ENCODE data around the gene NTM.

GRCh38 chr11:131998020-131998419 is 627.6 kb downstream of the NTM start:
- TF ChIP-seq POLR2A (IDR thresholded peaks at IDR 0.05) (no peak), CTCF (IDR thresholded peaks at IDR 0.05) (no peak), POLR2AphosphoS5 (IDR thresholded peaks at IDR 0.05) (no peak)
